ENCODE data around the gene KIAA0825. TPM values are rescaled to one million over a fixed set of nuclear protein-coding genes. Genes with fewer than 3 reads are reported as not detected.

KIAA0825 gene
- polyA plus RNA-seq, 1 donor from 2014 or later = 5.1 TPM

- H3K4me3 ChIP-seq (ENCODE audit: low read length) = no peak overlapping the region
- no peaks in the 10 kb centered on the region for H3K9me3 ChIP-seq (ENCODE audit: low read length)
- H3K36me3 ChIP-seq (ENCODE audit: insufficient read depth, low read length) = no peaks in the 10 kb centered on the region
- TF ChIP-seq TAF1 (IDR thresholded peaks at IDR 0.05; ENCODE audit: low read depth) = no peak
- TF ChIP-seq EP300 (conservative IDR thresholded peaks at IDR 0.05; ENCODE audit: poor library complexity, severe bottlenecking) = no peak
- no peak for TF ChIP-seq REST (IDR thresholded peaks at IDR 0.05; ENCODE audit: borderline replicate concordance)
- no peak for TF ChIP-seq CTCF (IDR thresholded peaks at IDR 0.05; ENCODE audit: poor library complexity, severe bottlenecking)
- no peak for TF ChIP-seq SMC3 (conservative IDR thresholded peaks at IDR 0.05; ENCODE audit: poor library complexity)
- no peak for TF ChIP-seq POLR2AphosphoS5 (IDR thresholded peaks at IDR 0.05)
- no peak for TF ChIP-seq EZH2 (IDR thresholded peaks at IDR 0.05; ENCODE audit: borderline replicate concordance, insufficient read depth, low read length, poor library complexity, severe bottlenecking)
- no peak for TF ChIP-seq RAD21 (conservative IDR thresholded peaks at IDR 0.05)
- no peak for TF ChIP-seq MXI1 (conservative IDR thresholded peaks at IDR 0.05; ENCODE audit: poor library complexity, severe bottlenecking)
- no peak overlapping the region for H3K4me2 ChIP-seq (ENCODE audit: low read length)
- no peaks in the 10 kb centered on the region for H3K27me3 ChIP-seq (ENCODE audit: insufficient read depth, low read depth, low read length)
- no peaks in the 10 kb centered on the region for H3F3A ChIP-seq (ENCODE audit: insufficient read depth, low read length, poor library complexity, severe bottlenecking)
- no peaks in the 10 kb centered on the region for H4K20me1 ChIP-seq (ENCODE audit: insufficient read depth)
- no peak overlapping the region for H2AFZ ChIP-seq (ENCODE audit: low read depth, low read length)
- no peak overlapping the region for H3K9ac ChIP-seq (ENCODE audit: low read length)
- no peak overlapping the region for H3K27ac ChIP-seq (ENCODE audit: low read length)
- H3K79me2 ChIP-seq (replicated peaks; ENCODE audit: insufficient read depth, low read length) = no peaks in the 10 kb centered on the region
- no peaks in the 10 kb centered on the region for H3K9me2 ChIP-seq (ENCODE audit: insufficient read depth, low read length)
These were observed 23.0 kb downstream of the KIAA0825 start for GRCh38 chr5:94595281-94595840.

GRCh38 chr5:94577466-94578245, 40.7 kb downstream of the KIAA0825 start:
- no peak for TF ChIP-seq SMC3 (conservative IDR thresholded peaks at IDR 0.05; ENCODE audit: poor library complexity)
- no peak for TF ChIP-seq CTCF (IDR thresholded peaks at IDR 0.05; ENCODE audit: poor library complexity, severe bottlenecking)
- no peak for TF ChIP-seq REST (IDR thresholded peaks at IDR 0.05; ENCODE audit: borderline replicate concordance)
- TF ChIP-seq TAF1 (IDR thresholded peaks at IDR 0.05; ENCODE audit: low read depth) = no peak
- TF ChIP-seq EP300 (conservative IDR thresholded peaks at IDR 0.05; ENCODE audit: poor library complexity, severe bottlenecking) = no peak
- no peak for TF ChIP-seq POLR2AphosphoS5 (IDR thresholded peaks at IDR 0.05)
- TF ChIP-seq MXI1 (conservative IDR thresholded peaks at IDR 0.05; ENCODE audit: poor library complexity, severe bottlenecking) = no peak
- no peak for TF ChIP-seq RAD21 (conservative IDR thresholded peaks at IDR 0.05)
- TF ChIP-seq EZH2 (IDR thresholded peaks at IDR 0.05; ENCODE audit: borderline replicate concordance, insufficient read depth, low read length, poor library complexity, severe bottlenecking) = no peak
- Histone ChIP-seq H2AFZ (ENCODE audit: low read depth, low read length) (no peak overlapping the region), H3K4me2 (ENCODE audit: low read length) (no peak overlapping the region), H3K36me3 (ENCODE audit: insufficient read depth, low read length) (no peaks in the 10 kb centered on the region), H3K79me2 (replicated peaks; ENCODE audit: insufficient read depth, low read length) (no peaks in the 10 kb centered on the region), H3K9me3 (ENCODE audit: low read length) (no peaks in the 10 kb centered on the region), H3K27me3 (ENCODE audit: insufficient read depth, low read depth, low read length) (no peaks in the 10 kb centered on the region), H3F3A (ENCODE audit: insufficient read depth, low read length, poor library complexity, severe bottlenecking) (no peaks in the 10 kb centered on the region), H3K9me2 (ENCODE audit: insufficient read depth, low read length) (no peaks in the 10 kb centered on the region), H3K4me3 (ENCODE audit: low read length) (no peak overlapping the region), H3K27ac (ENCODE audit: low read length) (no peak overlapping the region), H3K9ac (ENCODE audit: low read length) (no peak overlapping the region), H4K20me1 (ENCODE audit: insufficient read depth) (no peaks in the 10 kb centered on the region)
